ENCODE results near the gene RALGPS2.

GRCh38 chr1:178918955-178919354 lies 193.9 kb downstream of the RALGPS2 start:
- TF ChIP-seq RAD21 (IDR thresholded peaks at IDR 0.05 in 1 of 2, conservative IDR thresholded peaks at IDR 0.05 in 1 of 2; ENCODE audit: low read depth in 2 of 2, low read length in 2 of 2): no peak
- no peak for TF ChIP-seq CTCF (IDR thresholded peaks at IDR 0.05; ENCODE audit: control extremely low read depth in 1 of 3, insufficient read depth in 1 of 3, low read depth in 1 of 3, low read length in 3 of 3)
- no peak for TF ChIP-seq NANOG (IDR thresholded peaks at IDR 0.05; ENCODE audit: insufficient read depth, low read depth, low read length, poor library complexity, severe bottlenecking)
- no peak for TF ChIP-seq HDAC6 (IDR thresholded peaks at IDR 0.05; ENCODE audit: low read depth, low read length)
- no peak for TF ChIP-seq TEAD4 (IDR thresholded peaks at IDR 0.05; ENCODE audit: low read depth, low read length)
- TF ChIP-seq POLR2A (IDR thresholded peaks at IDR 0.05; ENCODE audit: control extremely low read depth in 1 of 2, low read depth in 2 of 2, low read length in 2 of 2): no peak
- no peak for TF ChIP-seq KDM5A (IDR thresholded peaks at IDR 0.05; ENCODE audit: low read length)
- TF ChIP-seq JUND (IDR thresholded peaks at IDR 0.05; ENCODE audit: low read length): no peak
- no peak for TF ChIP-seq CBX5 (IDR thresholded peaks at IDR 0.05; ENCODE audit: low read depth, low read length)
- no peak for TF ChIP-seq EZH2 (IDR thresholded peaks at IDR 0.05; ENCODE audit: low read depth, low read length, severe bottlenecking)
- no peak for TF ChIP-seq ASH2L (IDR thresholded peaks at IDR 0.05; ENCODE audit: low read length)
